DOHH2 (cell line): ENCODE measurements around the gene SLX4IP.

ENCODE experiments used
- EZH2phosphoT487 ChIP-seq: fragments of 200-600 bp; sonication (generic); IDR thresholded peaks from 2 replicates; pipeline ENCODE4 v1.6.1; 2017; ENCODE audit warnings: borderline replicate concordance, mild to moderate bottlenecking, antibody characterized with exemption, low read length, moderate library complexity, mixed read lengths
- TF ChIP-seq, protein P1 (sequence below): fragments of 200-600 bp; sonication (generic); IDR thresholded peaks from one replicate; pipeline ENCODE4 v1.5.1; 2014; ENCODE audit warnings: antibody characterized with exemption, mild to moderate bottlenecking, low read depth, low read length; ENCODE audit not compliant: poor library complexity, severe bottlenecking

DNA sequence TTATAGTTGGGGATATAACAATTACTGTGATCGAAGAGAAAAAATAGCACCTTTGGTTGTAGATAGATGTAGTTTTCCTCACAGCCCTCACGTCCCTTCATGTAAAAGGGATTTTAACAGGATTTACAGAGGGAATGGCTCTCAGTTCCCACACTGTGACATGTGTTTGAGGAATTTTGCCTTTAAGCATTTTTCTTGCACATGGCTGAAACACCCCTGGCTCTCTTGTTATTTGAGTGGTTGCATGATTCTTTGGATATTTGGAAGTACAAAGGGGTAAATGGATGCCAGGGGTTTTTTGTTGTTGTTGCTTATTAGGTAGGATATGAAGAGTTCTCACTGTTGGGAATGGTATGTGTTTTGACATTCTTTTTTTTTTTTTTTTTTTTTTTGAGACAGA is 190.5 kb downstream of the SLX4IP start:
- TF ChIP-seq, protein P1, sequence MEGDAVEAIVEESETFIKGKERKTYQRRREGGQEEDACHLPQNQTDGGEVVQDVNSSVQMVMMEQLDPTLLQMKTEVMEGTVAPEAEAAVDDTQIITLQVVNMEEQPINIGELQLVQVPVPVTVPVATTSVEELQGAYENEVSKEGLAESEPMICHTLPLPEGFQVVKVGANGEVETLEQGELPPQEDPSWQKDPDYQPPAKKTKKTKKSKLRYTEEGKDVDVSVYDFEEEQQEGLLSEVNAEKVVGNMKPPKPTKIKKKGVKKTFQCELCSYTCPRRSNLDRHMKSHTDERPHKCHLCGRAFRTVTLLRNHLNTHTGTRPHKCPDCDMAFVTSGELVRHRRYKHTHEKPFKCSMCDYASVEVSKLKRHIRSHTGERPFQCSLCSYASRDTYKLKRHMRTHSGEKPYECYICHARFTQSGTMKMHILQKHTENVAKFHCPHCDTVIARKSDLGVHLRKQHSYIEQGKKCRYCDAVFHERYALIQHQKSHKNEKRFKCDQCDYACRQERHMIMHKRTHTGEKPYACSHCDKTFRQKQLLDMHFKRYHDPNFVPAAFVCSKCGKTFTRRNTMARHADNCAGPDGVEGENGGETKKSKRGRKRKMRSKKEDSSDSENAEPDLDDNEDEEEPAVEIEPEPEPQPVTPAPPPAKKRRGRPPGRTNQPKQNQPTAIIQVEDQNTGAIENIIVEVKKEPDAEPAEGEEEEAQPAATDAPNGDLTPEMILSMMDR = no peak
- TF ChIP-seq EZH2phosphoT487 = no peak
